ENCODE measurements around the gene TOPBP1.

GRCh38 chr3:133703915-133704314 is 42.2 kb upstream of the TOPBP1 start:
- no peak for TF ChIP-seq CTCF (IDR thresholded peaks at IDR 0.05; ENCODE audit: insufficient read depth, low read length, poor library complexity, severe bottlenecking)
- TF ChIP-seq EZH2phosphoT487 (conservative IDR thresholded peaks at IDR 0.05; ENCODE audit: low read length): no peak

All from SU-DHL-6 (cell line).